ENCODE data around the gene KCNJ9.

GRCh38 chr1:160077486-160077885 is 3.9 kb upstream of the KCNJ9 start:
- TF ChIP-seq POLR2A (IDR thresholded peaks at IDR 0.05; ENCODE audit: low read length) = no peak
- no peak for TF ChIP-seq GATA1 (IDR thresholded peaks at IDR 0.05; ENCODE audit: low read depth, low read length)
